Karpas-422 (cell line): Measurements from ENCODE around the gene NELFCD. TPM values are rescaled to one million over a fixed set of nuclear protein-coding genes. Genes with fewer than 3 reads are reported as not detected.
"Not testable (repeated sequence)": the region's sequence is repeated elsewhere in the genome, so short reads cannot be mapped to it uniquely, and the experiment has no call there.

Experiments
- DNase-seq: peaks from one replicate; pipeline ENCODE4 v3.0.0-alpha.2; 2015
- H2AFZ ChIP-seq: fragments of 200-600 bp; sonication (generic); 2 replicates; pipeline ENCODE4 v1.6.1; 2014; ENCODE audit warnings: antibody characterized with exemption, low read length, mixed read lengths
- H3K27ac ChIP-seq: fragments of 200-600 bp; sonication (generic); 2 replicates; pipeline ENCODE4 v1.5.1; 2014; ENCODE audit warnings: mild to moderate bottlenecking, low read length, moderate library complexity
- H3K27me3 ChIP-seq: fragments of 200-600 bp; sonication (generic); 2 replicates; pipeline ENCODE4 v1.6.1; 2014; ENCODE audit warnings: low read length, mixed read lengths
- H3K36me3 ChIP-seq: fragments of 200-600 bp; sonication (generic); 2 replicates; pipeline ENCODE4 v1.6.1; 2014; ENCODE audit warnings: low read length, mixed read lengths; ENCODE audit not compliant: insufficient read depth
- H3K4me1 ChIP-seq: fragments of 200-600 bp; sonication (generic); 2 replicates; pipeline ENCODE4 v1.6.1; 2014; ENCODE audit warnings: mild to moderate bottlenecking, low read length, mixed read lengths
- H3K4me2 ChIP-seq: fragments of 200-600 bp; sonication (generic); 2 replicates; pipeline ENCODE4 v1.6.1; 2014; ENCODE audit warnings: low read length, low read depth, mild to moderate bottlenecking; ENCODE audit not compliant: poor library complexity, severe bottlenecking
- H3K4me3 ChIP-seq: fragments of 200-600 bp; sonication (generic); 2 replicates; pipeline ENCODE4 v1.5.1; 2014; ENCODE audit warnings: mild to moderate bottlenecking, antibody characterized with exemption, low read length, mixed read lengths
- H3K79me2 ChIP-seq: fragments of 200-600 bp; sonication (generic); 2 replicates; pipeline ENCODE4 v1.6.1; 2014; ENCODE audit warnings: mild to moderate bottlenecking, low read length, mixed read lengths
- H3K9ac ChIP-seq: fragments of 200-600 bp; sonication (generic); 2 replicates; pipeline ENCODE4 v1.6.0; 2014; ENCODE audit warnings: low read length
- H3K9me2 ChIP-seq: fragments of 200-600 bp; sonication (generic), shearing (Covaris generic); replicated peaks from 2 replicates; pipeline ENCODE4 v1.6.0; 2014; ENCODE audit warnings: mild to moderate bottlenecking, low read length, moderate library complexity; ENCODE audit not compliant: insufficient read depth
- H3K9me3 ChIP-seq: fragments of 300-700, 200-600 bp; sonication (generic); 2 replicates; pipeline ENCODE4 v1.6.1; 2014; ENCODE audit warnings: low read length, mixed read lengths
- H4K20me1 ChIP-seq: fragments of 200-600 bp; sonication (generic); 2 replicates; pipeline ENCODE4 v1.6.1; 2014; ENCODE audit warnings: mild to moderate bottlenecking, antibody characterized with exemption, low read length, low read depth; ENCODE audit not compliant: insufficient read depth
- total RNA-seq: library from RNA; depleted of rRNA; stranded (reverse); fragments of >200 nt; shearing (Covaris generic); gene quantifications from 2 replicates; pipeline ENCODE4 v1.2.3, GENCODE V29; 2014; ENCODE audit warnings: low replicate concordance

NELFCD gene
- total RNA-seq, 1 experiment from 2014 or later: 51.3 TPM

- H4K20me1 ChIP-seq: no peaks in the 10 kb centered on the region
- no peak overlapping the region for H3K4me3 ChIP-seq
- H3K27ac ChIP-seq: no peak overlapping the region
- H3K9ac ChIP-seq: no peak overlapping the region
- peaks cover 26% of the 10 kb centered on the region for H3K4me1 ChIP-seq
- H2AFZ ChIP-seq: no peak overlapping the region
- no peaks in the 10 kb centered on the region for H3K79me2 ChIP-seq
- no peaks in the 10 kb centered on the region for H3K9me2 ChIP-seq
- no peak overlapping the region for H3K4me2 ChIP-seq
- no peaks in the 10 kb centered on the region for H3K36me3 ChIP-seq
- no peaks in the 10 kb centered on the region for H3K27me3 ChIP-seq
- DNase-seq: no peak
- no peaks in the 10 kb centered on the region for H3K9me3 ChIP-seq
Observed at GRCh38 chr20:58976061-58976730, 4.9 kb upstream of the NELFCD start.

DNA sequence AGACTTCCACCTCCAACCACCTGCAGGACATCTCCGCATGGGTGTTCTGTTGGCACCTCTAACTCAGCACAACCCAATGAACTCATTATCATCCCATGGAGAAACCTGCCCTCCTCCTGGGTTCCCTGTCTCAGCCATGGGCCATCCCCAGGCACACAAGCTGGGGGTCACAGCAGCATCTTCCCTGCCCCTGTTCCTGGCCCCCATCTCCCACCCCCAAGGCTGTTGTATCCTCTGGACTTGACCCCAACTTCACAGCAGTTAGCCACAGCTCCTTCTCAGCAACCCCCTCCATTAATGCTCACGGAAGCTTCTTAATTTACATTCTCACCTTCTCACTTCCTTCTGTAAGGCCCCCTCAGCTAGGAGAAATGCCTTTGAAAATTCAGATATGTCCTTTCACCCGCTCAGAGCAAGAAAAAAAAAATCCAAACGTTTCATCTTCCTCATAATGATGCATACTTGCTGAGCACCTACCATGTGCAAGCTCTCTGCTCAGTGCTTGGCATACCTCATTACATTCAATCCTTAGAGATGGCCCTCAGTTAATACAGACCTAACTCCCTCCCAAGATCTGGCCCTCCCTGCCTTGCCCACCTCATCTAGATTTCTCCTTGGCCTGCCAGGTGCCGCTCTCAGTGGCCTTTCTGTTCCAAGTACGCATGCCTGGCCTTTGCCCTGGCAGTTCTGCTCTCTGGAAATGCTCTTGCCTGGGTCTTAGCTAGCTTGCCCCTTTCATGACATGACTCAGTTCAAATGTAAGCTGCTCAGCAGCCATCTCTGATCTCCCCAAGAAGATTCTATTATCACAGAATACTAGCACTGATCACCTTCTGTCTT is 2.5 kb upstream of the NELFCD start:
- H3K27ac ChIP-seq: no peak overlapping the region
- no peak overlapping the region; the same call in 1 of the 2 replicates for H3K4me3 ChIP-seq
- H3K9me3 ChIP-seq: no peaks in the 10 kb centered on the region
- H3K27me3 ChIP-seq: no peaks in the 10 kb centered on the region
- peak overlapping the region; percentile 43 for H3K9ac ChIP-seq
- H3K9me2 ChIP-seq: no peaks in the 10 kb centered on the region
- H4K20me1 ChIP-seq: no peaks in the 10 kb centered on the region
- H2AFZ ChIP-seq: peak overlapping the region; percentile 72
- peak; percentile 57 for DNase-seq
- H3K4me2 ChIP-seq: peak overlapping the region; percentile 51
- H3K4me1 ChIP-seq: peaks cover 38% of the 10 kb centered on the region
- peaks cover 20% of the 10 kb centered on the region for H3K79me2 ChIP-seq
- no peaks in the 10 kb centered on the region for H3K36me3 ChIP-seq

DNA sequence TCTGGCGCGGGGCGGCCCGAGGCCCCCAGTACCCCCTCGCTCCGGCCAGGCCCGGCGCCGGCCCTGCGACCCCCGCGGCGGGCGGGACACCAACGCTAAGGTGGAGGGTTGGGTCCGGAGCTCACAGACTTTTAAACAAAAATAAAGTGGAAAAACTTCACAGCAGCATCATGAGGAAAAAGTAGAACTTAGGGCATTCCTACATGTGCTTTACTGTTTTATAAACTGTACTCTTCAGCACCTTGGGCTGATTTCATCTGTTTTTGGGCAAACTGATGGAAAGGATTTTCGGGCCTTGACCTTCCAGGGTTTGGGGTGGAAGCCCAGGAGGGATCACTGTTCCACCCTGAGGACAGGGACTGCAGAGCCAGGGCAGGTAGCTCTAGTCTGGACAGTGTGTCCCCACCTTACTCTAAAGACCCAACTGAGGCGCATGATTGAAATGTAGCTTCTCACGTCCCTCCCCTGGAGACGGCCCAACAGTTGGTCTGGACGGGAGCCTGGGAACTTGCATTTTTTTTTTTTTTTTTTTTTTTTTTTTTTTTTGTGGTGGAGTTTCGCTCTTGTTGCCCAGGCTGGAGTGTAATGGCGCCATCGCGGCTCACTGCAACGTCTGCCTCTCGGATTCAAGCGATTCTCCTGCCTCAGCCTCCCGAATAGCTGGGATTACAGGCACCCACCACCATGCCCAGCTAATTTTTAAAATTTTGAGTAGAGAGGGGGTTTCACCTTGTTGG is 740 bp downstream of the NELFCD start:
- peaks cover 43% of the 10 kb centered on the region for H3K4me1 ChIP-seq
- H3K79me2 ChIP-seq: peaks cover 47% of the 10 kb centered on the region
- H2AFZ ChIP-seq: peak overlapping the region; percentile 23; the same call in 1 of the 2 replicates
- peak overlapping the region; percentile 73 for H3K4me2 ChIP-seq
- H3K9ac ChIP-seq: peak overlapping the region; percentile 93
- H3K27me3 ChIP-seq: no peaks in the 10 kb centered on the region
- no peak for DNase-seq
- H3K4me3 ChIP-seq: peak overlapping the region; percentile 74
- H4K20me1 ChIP-seq: no peaks in the 10 kb centered on the region
- peaks cover 8% of the 10 kb centered on the region; the same call in 1 of the 2 replicates for H3K36me3 ChIP-seq
- H3K27ac ChIP-seq: peak overlapping the region; percentile 64
- no peaks in the 10 kb centered on the region for H3K9me2 ChIP-seq
- no peaks in the 10 kb centered on the region for H3K9me3 ChIP-seq

- no peak for DNase-seq
- Histone ChIP-seq H3K79me2 (peaks cover 49% of the 10 kb centered on the region), H3K4me3 (peak overlapping the region; percentile 74), H4K20me1 (no peaks in the 10 kb centered on the region), H2AFZ (no peak overlapping the region), H3K36me3 (peaks cover 14% of the 10 kb centered on the region; the same call in 1 of the 2 replicates), H3K4me2 (peak overlapping the region; percentile 73), H3K9ac (peak overlapping the region; percentile 93; the same call in 1 of the 2 replicates), H3K4me1 (peaks cover 43% of the 10 kb centered on the region), H3K27me3 (no peaks in the 10 kb centered on the region), H3K9me3 (no peaks in the 10 kb centered on the region), H3K27ac (no peak overlapping the region), H3K9me2 (no peaks in the 10 kb centered on the region)
Observed at GRCh38 chr20:58982406-58983114, 1.5 kb downstream of the NELFCD start.

DNA sequence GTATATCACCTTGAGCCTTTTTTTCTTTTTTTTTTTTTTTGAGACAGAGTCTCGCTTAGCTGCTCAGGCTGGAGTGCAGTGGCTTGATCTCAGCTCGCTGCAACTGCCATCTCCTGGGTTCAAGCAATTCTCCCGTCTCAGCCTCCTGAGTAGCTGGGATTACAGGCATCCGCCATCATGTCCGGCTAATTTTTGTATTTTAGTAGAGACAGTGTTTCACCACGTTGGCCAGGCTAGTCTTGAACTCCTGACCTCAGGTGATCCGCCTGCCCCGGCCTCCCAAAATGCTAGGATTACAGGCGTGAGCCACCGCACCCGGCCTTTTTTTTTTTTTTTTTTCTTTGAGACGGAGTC is 2.0 kb downstream of the NELFCD start:
- not testable (repeated sequence) for H3K9ac ChIP-seq, H3K27me3 ChIP-seq, H3K9me3 ChIP-seq, H2AFZ ChIP-seq, H3K4me3 ChIP-seq, H4K20me1 ChIP-seq, DNase-seq, H3K27ac ChIP-seq, H3K9me2 ChIP-seq
- H3K4me2 ChIP-seq: peak overlapping the region; percentile 73
- peaks cover 14% of the 10 kb centered on the region; the same call in 1 of the 2 replicates for H3K36me3 ChIP-seq
- peaks cover 41% of the 10 kb centered on the region for H3K4me1 ChIP-seq
- H3K79me2 ChIP-seq: peaks cover 49% of the 10 kb centered on the region

GRCh38 chr20:58984691-58985090 is 3.6 kb downstream of the NELFCD start:
- Histone ChIP-seq H4K20me1 (no peaks in the 10 kb centered on the region), H3K9ac (peak overlapping the region; percentile 48; the same call in 1 of the 2 replicates)
- DNase-seq: no peak

DNA sequence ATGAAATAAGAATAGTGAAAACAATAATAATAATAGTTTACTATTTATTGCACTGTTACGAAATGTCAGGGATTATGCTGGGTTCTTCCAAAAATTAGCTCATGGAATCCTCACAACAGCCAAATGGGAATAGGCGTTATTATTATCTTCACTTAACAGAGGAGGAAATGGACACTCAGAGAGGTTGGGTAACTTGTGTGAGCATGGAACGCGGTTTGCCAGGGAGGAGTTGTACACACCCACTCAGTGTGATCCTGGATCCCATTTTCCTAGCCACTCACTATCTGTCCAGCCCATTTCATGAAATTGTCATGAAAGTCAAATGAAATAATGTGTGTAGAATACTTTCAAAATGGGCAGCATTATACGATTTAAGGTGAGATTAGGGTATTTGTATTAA is 4.6 kb downstream of the NELFCD start:
- no peak overlapping the region for H3K4me3 ChIP-seq
- peaks cover 49% of the 10 kb centered on the region for H3K79me2 ChIP-seq
- no peak for DNase-seq
- H3K9me2 ChIP-seq: no peaks in the 10 kb centered on the region
- peaks cover 20% of the 10 kb centered on the region; the same call in 1 of the 2 replicates for H3K36me3 ChIP-seq
- H3K9ac ChIP-seq: no peak overlapping the region
- H3K4me2 ChIP-seq: no peak overlapping the region
- H3K27me3 ChIP-seq: no peaks in the 10 kb centered on the region
- H3K9me3 ChIP-seq: no peaks in the 10 kb centered on the region
- no peak overlapping the region for H3K27ac ChIP-seq
- no peak overlapping the region for H2AFZ ChIP-seq
- no peaks in the 10 kb centered on the region for H4K20me1 ChIP-seq
- H3K4me1 ChIP-seq: peaks cover 27% of the 10 kb centered on the region

More at GRCh38 chr20:58984691-58985090, 3.6 kb downstream of the NELFCD start:
- H3K4me3 ChIP-seq: no peak overlapping the region
- peak overlapping the region; percentile 46 for H3K27ac ChIP-seq
- H3K27me3 ChIP-seq: no peaks in the 10 kb centered on the region
- H3K79me2 ChIP-seq: peaks cover 49% of the 10 kb centered on the region
- H3K36me3 ChIP-seq: peaks cover 20% of the 10 kb centered on the region; the same call in 1 of the 2 replicates
- no peaks in the 10 kb centered on the region for H3K9me3 ChIP-seq
- peak overlapping the region; percentile 52 for H3K4me2 ChIP-seq
- peaks cover 28% of the 10 kb centered on the region for H3K4me1 ChIP-seq
- no peak overlapping the region for H2AFZ ChIP-seq
- H3K9me2 ChIP-seq: no peaks in the 10 kb centered on the region
